HG03039 (cell line): Measurements from ENCODE around the gene CLEC2D.
"Not testable (repeated sequence)": the region's sequence is repeated elsewhere in the genome, so short reads cannot be mapped to it uniquely, and the experiment has no call there.

Experiments used
- ATAC-seq: cut with Tn5 transposase; IDR thresholded peaks from one replicate; pipeline ENCODE4 v1.9.1; 2021; ENCODE audit warnings: mild to moderate bottlenecking, moderate library complexity; ENCODE audit not compliant: unreplicated experiment

The CLEC2D gene

DNA sequence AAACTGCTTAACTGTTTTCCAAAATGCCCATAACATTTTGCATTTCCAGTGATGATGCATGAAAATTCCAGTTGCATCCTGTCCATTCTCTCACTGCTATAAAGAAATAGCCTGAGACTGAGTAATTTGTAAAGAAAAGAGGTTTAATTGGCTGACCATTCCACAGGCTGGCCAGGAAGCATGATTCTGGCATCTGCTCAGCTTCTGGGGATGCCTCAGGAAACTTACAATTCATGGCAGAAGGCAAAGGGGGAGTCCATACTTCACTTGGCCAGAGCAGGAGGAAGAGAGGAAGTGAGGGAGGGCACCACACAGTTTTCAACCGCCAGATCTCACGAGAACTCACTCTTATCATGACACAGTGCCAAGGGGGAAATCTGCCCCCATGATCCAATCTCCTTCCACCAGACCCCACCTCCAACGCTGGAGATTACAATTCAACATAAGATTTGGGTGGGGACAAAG is 18.2 kb upstream of the CLEC2D start:
- no peak for ATAC-seq

- no peak for ATAC-seq
These were observed 9.5 kb upstream of the CLEC2D start for GRCh38 chr12:9660046-9660445.

- no peak for ATAC-seq
These were observed 7.8 kb upstream of the CLEC2D start for GRCh38 chr12:9661720-9662119.

DNA sequence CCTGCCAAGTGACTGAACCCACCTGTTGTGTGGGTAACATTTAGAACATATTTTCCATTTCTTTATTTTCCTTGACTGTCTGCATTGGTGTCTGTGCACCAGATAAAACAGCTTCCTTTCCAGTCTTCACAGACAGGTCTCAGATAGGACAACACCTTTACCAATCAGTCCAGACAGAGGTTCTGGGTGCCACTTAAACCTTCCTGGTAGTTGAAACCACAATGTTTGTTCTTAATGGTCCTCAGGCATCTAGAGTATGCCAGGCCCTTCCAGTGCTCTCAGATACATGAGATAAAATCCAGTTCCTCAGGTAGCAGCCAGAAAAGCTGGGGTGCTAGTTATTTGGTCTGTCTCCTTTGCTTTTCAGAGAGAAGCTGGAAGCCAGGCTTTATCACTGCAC is 7.0 kb upstream of the CLEC2D start:
- no peak for ATAC-seq

DNA sequence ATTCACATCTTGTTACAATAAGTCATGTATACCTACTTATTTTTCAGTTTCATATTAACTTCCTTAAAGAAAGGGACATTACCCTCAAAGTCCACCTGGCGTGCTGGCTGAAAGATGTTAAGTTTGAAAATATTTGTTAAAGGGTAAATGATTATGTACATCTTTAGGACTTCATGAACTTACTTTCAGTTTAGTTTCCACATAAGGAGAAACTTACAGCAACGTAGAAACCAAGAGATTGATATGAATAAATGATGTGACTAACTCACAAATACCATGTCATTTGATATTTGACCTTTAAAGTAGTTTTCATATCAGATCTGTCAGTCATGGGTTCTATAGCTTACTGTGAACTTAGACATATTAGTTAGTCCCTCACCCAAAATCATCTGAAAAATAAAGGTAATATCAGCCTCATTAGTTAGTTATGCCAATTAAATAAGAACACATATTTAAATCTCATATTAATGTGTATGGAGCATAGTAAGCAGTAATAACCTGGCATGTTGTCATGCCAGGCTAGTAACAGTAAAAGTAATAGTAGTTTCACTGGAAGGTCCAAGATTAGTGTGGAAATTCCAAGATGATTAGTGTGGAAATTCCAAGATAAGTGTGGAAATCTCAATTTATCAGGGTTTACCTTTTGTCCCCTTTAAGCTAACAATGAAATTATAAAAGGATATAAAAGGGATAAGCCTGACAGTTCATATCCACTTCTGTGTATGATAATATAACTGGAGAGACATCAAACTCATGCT is 1.9 kb upstream of the CLEC2D start:
- no peak for ATAC-seq

- ATAC-seq: no peak
These were observed 1.1 kb upstream of the CLEC2D start for GRCh38 chr12:9668161-9669018.

- ATAC-seq: no peak
These were observed 540 bp upstream of the CLEC2D start for GRCh38 chr12:9669019-9669326.

GRCh38 chr12:9672340-9672739 is 2.8 kb downstream of the CLEC2D start:
- ATAC-seq: not testable (repeated sequence)

DNA sequence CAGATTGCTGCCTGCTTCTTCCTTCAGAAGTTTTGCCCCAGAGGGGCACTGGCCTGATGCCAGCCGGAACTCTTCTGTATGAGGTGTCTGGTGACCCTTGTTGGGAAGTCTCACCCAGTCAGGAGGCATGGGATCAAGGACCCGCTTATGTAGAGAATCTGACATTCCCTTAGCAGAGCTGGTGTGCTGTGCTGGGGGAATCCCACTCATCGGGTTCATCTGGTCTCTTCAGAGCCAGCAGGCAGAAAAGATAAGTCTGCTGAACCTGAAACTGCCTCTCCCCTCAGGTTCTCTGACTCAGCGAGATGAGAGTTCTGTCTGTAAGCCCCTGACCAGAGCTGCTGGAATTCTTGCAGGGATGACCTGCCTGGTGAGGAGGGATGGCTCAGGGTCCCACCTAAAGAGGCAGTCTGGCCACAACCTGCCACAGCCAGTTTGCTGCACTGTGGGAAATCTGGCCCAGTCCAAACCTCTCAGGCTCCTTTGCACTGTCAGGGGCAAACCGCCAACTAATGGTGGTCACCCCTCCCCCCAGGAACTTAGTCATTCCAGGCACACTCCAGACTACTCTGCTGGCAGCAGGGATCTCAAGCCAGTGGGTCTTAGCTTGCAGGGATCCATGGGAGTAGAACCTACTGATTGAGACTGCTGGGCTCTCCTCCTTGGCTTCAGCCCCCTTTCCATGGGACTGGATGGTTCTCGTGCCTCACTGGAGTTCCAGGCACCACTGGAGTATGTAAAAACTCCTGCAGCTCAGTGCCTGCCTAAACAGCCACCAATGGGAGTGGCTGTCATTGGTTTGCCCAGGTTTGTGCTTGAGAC is 4.1 kb downstream of the CLEC2D start:
- no peak for ATAC-seq

DNA sequence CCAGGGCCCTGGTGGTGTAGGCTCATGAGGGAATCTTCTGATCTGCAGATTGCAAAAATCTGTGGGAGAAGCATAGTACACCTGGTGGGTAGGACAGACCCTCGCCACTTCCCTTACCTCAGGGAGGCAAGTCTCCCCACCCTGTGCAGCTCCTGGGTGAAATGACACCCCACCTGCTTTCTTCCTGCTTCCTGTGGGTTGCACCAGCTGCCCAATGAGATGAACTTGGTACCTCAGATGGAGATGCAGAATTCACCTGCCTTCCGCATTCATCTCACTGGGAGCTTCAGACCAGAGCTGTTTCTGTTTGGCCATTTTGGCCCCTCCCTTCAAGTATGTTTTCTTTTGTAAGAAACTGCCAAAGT is 4.7 kb downstream of the CLEC2D start:
- ATAC-seq: no peak

DNA sequence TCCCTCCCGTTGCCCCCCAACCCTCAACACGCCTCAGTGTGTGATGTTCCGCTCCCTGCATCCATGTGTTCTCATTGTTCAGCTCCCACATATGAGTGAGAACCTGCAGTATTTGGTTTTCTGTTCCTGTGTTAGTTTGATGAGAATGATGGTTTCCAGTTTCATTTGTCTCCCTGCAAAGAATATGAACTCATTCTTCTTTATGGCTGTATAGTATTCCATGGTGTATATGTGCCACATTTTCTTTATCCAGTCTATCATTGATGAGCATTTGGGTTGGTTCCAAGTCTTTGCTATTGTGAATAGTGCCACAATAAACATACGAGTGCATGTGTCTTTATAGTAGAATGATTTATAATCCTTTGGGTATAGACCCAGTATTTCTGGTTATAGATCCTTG is 13.0 kb downstream of the CLEC2D start:
- ATAC-seq: not testable (repeated sequence)

GRCh38 chr12:9682949-9683348 is 13.4 kb downstream of the CLEC2D start:
- ATAC-seq: not testable (repeated sequence)

GRCh38 chr12:9685366-9685765 is 15.9 kb downstream of the CLEC2D start:
- not testable (repeated sequence) for ATAC-seq

DNA sequence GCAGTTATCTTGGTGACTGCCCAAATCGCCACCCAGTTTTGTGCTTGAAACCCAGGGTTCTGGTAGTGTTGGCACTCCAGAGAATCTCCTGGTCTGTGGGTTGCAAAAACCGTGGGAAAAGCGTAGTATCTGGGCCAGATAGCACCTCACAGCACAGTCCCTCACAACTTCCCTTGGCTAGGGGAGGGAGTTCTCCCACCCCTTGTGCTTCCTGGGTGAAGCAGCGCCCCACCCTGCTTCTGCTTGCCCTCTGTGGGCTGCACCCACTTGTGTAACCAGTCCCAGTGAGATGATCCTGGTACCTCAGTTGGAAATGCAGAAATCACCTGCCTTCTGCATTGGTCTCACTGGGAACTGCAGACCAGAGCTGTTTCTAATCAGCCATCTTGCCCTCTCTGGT is 16.4 kb downstream of the CLEC2D start:
- no peak for ATAC-seq

DNA sequence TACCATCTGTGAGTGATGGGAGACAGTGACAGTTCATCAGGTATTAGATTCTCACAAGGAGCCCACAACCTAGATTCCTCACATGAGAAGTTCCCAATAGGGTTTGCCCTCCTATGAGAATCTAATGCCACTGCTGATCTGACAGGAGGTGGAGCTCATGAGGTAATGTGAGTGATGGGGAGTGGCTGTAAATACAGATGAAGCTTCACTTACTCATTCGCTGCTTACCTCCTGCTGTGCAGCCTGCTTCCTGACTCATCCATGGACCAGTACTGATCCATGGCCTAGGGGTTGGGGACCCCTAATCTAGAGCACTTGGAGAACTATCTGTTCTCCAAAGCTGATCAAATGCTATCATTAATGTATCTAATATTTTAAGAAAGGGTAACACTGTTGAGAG is 17.7 kb downstream of the CLEC2D start:
- no peak for ATAC-seq

- no peak for ATAC-seq
These were observed 23.4 kb downstream of the CLEC2D start for GRCh38 chr12:9692909-9693308.

GRCh38 chr12:9694241-9694640 is 24.7 kb downstream of the CLEC2D start:
- no peak for ATAC-seq

DNA sequence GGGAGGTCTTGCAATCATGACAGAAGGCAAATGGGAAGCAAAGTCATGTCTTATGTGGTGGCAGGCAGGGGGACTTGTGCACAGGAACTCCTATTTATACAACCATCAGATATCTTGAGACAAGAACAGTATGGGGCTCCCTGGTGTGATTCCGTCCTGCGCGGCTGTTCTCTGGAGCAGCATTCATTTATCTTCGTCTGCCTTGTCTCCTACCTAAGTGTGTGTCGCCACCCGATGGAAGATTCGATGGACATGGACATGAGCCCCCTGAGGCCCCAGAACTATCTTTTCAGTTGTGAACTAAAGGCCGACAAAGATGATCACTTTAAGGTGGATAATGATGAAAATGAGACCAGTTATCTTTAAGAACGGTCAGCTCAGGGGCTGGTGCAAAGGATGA is 25.6 kb downstream of the CLEC2D start:
- ATAC-seq: not testable (repeated sequence)

- not testable (repeated sequence) for ATAC-seq
These were observed 26.1 kb downstream of the CLEC2D start for GRCh38 chr12:9695661-9696060.

GRCh38 chr12:9697619-9698018 is 28.1 kb downstream of the CLEC2D start:
- ATAC-seq: no peak

GRCh38 chr12:9698681-9699080 is 29.2 kb downstream of the CLEC2D start:
- ATAC-seq: no peak
